K562 (cell line): ENCODE results near the gene TRIM49D2.
"Not testable (repeated sequence)": the region's sequence is repeated elsewhere in the genome, so short reads cannot be mapped to it uniquely, and the experiment has no call there.

Experiments
- CTCF ChIP-seq, 3 experiments: IDR thresholded peaks in 2 of 3; conservative IDR thresholded peaks in 1 of 3; 2 replicates each; pipeline ENCODE4 v1.5.1; 2011 to 2012; ENCODE audit warnings: low read length in 3 of 3, mild to moderate bottlenecking in 3 of 3, control low read depth in 2 of 3, improper control_type of control experiment in 1 of 3, inconsistent platforms in 1 of 3, low read depth in 1 of 3, mixed read lengths in 1 of 3, moderate library complexity in 1 of 3; ENCODE audit not compliant: insufficient read depth in 2 of 3
- EHMT2 ChIP-seq: fragments of 450-650 bp; IDR thresholded peaks from 2 replicates; pipeline ENCODE4 v1.6.1; 2018; ENCODE audit warnings: antibody characterized with exemption
- MEF2D ChIP-seq: conservative IDR thresholded peaks from 2 replicates; pipeline ENCODE4 v1.6.1; 2016; ENCODE audit warnings: low read depth, missing genetic modification characterization, missing compliant biosample characterization
- NFYB ChIP-seq: IDR thresholded peaks from 2 replicates; pipeline ENCODE4 v1.6.1; 2011; ENCODE audit warnings: mild to moderate bottlenecking, moderate library complexity; ENCODE audit not compliant: insufficient read length; ENCODE audit errors: extremely low read depth
- PRPF4 ChIP-seq: fragments of 200-400 bp; formaldehyde crosslinking; IDR thresholded peaks from one replicate; pipeline ENCODE4 v1.6.1; 2017; ENCODE audit warnings: low read length, low read depth, mild to moderate bottlenecking; ENCODE audit not compliant: insufficient read depth, poor library complexity, severe bottlenecking
- RBM22 ChIP-seq: fragments of 200-400 bp; formaldehyde crosslinking; IDR thresholded peaks from 2 replicates; pipeline ENCODE4 v1.6.1; 2018; ENCODE audit warnings: low read length, low read depth; ENCODE audit not compliant: poor library complexity, severe bottlenecking
- RCOR1 ChIP-seq, 2 experiments: IDR thresholded peaks; 2 replicates each; pipeline ENCODE4 v1.6.1; 2012; ENCODE audit warnings: low read depth in 2 of 2, low read length in 2 of 2, borderline replicate concordance in 1 of 2, improper control_type of control experiment in 1 of 2
- SP2 ChIP-seq: IDR thresholded peaks from 2 replicates; pipeline ENCODE4 v1.6.1; 2011; ENCODE audit warnings: mild to moderate bottlenecking, low read depth, low read length, moderate library complexity; ENCODE audit not compliant: poor library complexity, severe bottlenecking; ENCODE audit errors: extremely low read depth
- YY1 ChIP-seq, 3 experiments: IDR thresholded peaks; 2 replicates each; pipeline ENCODE4 v1.6.1; 2011; ENCODE audit warnings: low read length in 2 of 3, mild to moderate bottlenecking in 2 of 3, moderate library complexity in 2 of 3, borderline replicate concordance in 1 of 3, control low read depth in 1 of 3, low read depth in 1 of 3; ENCODE audit not compliant: insufficient read depth in 3 of 3, insufficient replicate concordance in 2 of 3, control insufficient read depth in 1 of 3, insufficient read length in 1 of 3; ENCODE audit errors: extremely low read depth in 1 of 3
- ZHX1 ChIP-seq: fragments of 150-350 bp; conservative IDR thresholded peaks from 2 replicates; pipeline ENCODE4 v1.6.1; 2014; ENCODE audit warnings: low read length
- ZNF740 ChIP-seq, 3 experiments: fragments of 200-800 bp in 1 of 3; sonication (Bioruptor generic) in 1 of 3; sonication (generic) in 1 of 3; formaldehyde crosslinking in 1 of 3; IDR thresholded peaks; 2 replicates each; pipeline versions ENCODE4 v1.6.1 to v1.8.0; 2016 to 2022; ENCODE audit warnings: mild to moderate bottlenecking in 2 of 3, missing compliant biosample characterization in 2 of 3, missing genetic modification characterization in 2 of 3, missing genetic modification reagents in 1 of 3
- ZNF830 ChIP-seq: fragments of 250-450 bp; sonication (Bioruptor Pico); IDR thresholded peaks from 2 replicates; pipeline ENCODE4 v1.5.0; 2021; ENCODE audit warnings: mild to moderate bottlenecking

GRCh38 chr11:89900809-89901208 is 23.1 kb upstream of the TRIM49D2 start:
- TF ChIP-seq ZNF740 (CRISPR knock-in tag; IDR thresholded peaks at IDR 0.05); ZNF740 (tag; IDR thresholded peaks at IDR 0.05); NFYB; ZNF830; EHMT2; PRPF4; MEF2D (tag); CTCF (IDR thresholded peaks at IDR 0.05 in 2 of 3, conservative IDR thresholded peaks at IDR 0.05 in 1 of 3; ENCODE audit: insufficient read depth in 2 of 3, low read depth in 1 of 3, low read length in 3 of 3); SP2; ZHX1; RCOR1 (IDR thresholded peaks at IDR 0.05; ENCODE audit: borderline replicate concordance in 1 of 2, low read depth in 2 of 2, low read length in 2 of 2); RBM22; YY1 (IDR thresholded peaks at IDR 0.05; ENCODE audit: borderline replicate concordance in 1 of 3, control insufficient read depth in 1 of 3, extremely low read depth in 1 of 3, insufficient read depth in 3 of 3, insufficient read length in 1 of 3, insufficient replicate concordance in 2 of 3, low read depth in 1 of 3, low read length in 2 of 3): not testable (repeated sequence)
